Body of pancreas (tissue), 4 donors: Measurements from ENCODE around the gene SCAPER. TPM values are rescaled to one million over a fixed set of nuclear protein-coding genes. Genes with fewer than 3 reads are reported as not detected.
A peak's percentile ranks its signal among the peaks of the same experiment; 100 is the strongest.

Source experiments
- ATAC-seq: fragments of 150-250 bp; one replicate; pipeline ENCODE4 v1.9.1; 2016
- DNase-seq, 4 donors: peaks; one replicate each; pipeline ENCODE4 v3.0.0-alpha.2; 2019
- H3K27ac ChIP-seq, 4 donors: fragments of 200-600 bp; sonication (generic); 1 replicate in 3 of 4; 2 replicates in 1 of 4; pipeline versions ENCODE4 v1.5.1 to v1.6.1; 2016 to 2019; ENCODE audit warnings: mild to moderate bottlenecking in 1 of 4, mixed read lengths in 1 of 4, moderate library complexity in 1 of 4
- H3K27me3 ChIP-seq, 2 donors: fragments of 200-600 bp; sonication (generic); one replicate each; pipeline ENCODE4 v1.6.0; 2016; ENCODE audit warnings: mild to moderate bottlenecking in 1 of 2
- H3K36me3 ChIP-seq, 2 donors: fragments of 200-600 bp; sonication (generic); replicated peaks in 1 of 2; 2 replicates each; pipeline ENCODE4 v1.5.1; 2016; ENCODE audit warnings: low read depth in 2 of 2; ENCODE audit not compliant: insufficient read depth in 1 of 2
- H3K4me1 ChIP-seq: fragments of 200-600 bp; sonication (generic); one replicate; pipeline ENCODE4 v1.6.0; 2016
- H3K4me3 ChIP-seq, 2 donors: fragments of 200-600 bp; sonication (generic); 1 replicate in 1 of 2; 2 replicates in 1 of 2; pipeline ENCODE4 v1.5.1; 2016 to 2019
- H3K9me3 ChIP-seq, 3 donors: fragments of 200-600 bp; sonication (generic); 1 replicate in 2 of 3; 2 replicates in 1 of 3; pipeline ENCODE4 v1.5.1; 2016
- CTCF ChIP-seq, 7 experiments: fragments of 450-650 bp in 4 of 7; fragments of 200-600 bp in 3 of 7; sonication (generic) in 3 of 7; IDR thresholded peaks; one replicate each; pipeline ENCODE4 v1.5.1; 2016 to 2019; ENCODE audit warnings: antibody characterized with exemption in 7 of 7
- POLR2A ChIP-seq, 3 donors: fragments of 450-650 bp; IDR thresholded peaks; one replicate each; pipeline ENCODE4 v1.6.1; 2016; ENCODE audit warnings: antibody characterized with exemption in 3 of 3, mild to moderate bottlenecking in 2 of 3
- WGBS, 2 donors: methylation state at CpG; one replicate each; pipeline ENCODE4 v1.1.5; 2017; 5-methylcytosine and 5-hydroxymethylcytosine counted together
- intact Hi-C: fragments of 100-400 bp; cut with DNase I; formaldehyde crosslinking; loops from one replicate; pipeline ENCODE4 v1.15.1; 2023
- total RNA-seq, 2 donors: library from RNA; depleted of rRNA; stranded (reverse); fragments of >200 nt; gene quantifications; one replicate each; pipeline ENCODE4 v1.1.0, GENCODE V29; 2016

SCAPER gene
- total RNA-seq, 2 donors from 2014 or later, result 22.1 to 46.2 TPM

GRCh38 chr15:76391847-76392246, 513.3 kb downstream of the SCAPER start:
- intact Hi-C loops, result no loop called here
- Histone ChIP-seq H3K4me1 (peaks cover 19% of the 10 kb centered on the region), H3K4me3 (no peak overlapping the region), H3K27me3 (no peaks in the 10 kb centered on the region), H3K36me3 (no peaks in the 10 kb centered on the region), H3K27ac (peak overlapping the region in 2 of 4 donors; percentile 1 to 18), H3K9me3 (no peaks in the 10 kb centered on the region)
- ATAC-seq (no peak), DNase-seq (peak in 2 of 4 donors; percentile 25 to 32)
- TF ChIP-seq POLR2A (IDR thresholded peaks at IDR 0.05) (no peak), CTCF (IDR thresholded peaks at IDR 0.05) (no peak)

- H3K4me1 ChIP-seq, result peaks cover 19% of the 10 kb centered on the region
- intact Hi-C loops, result no loop called here
- DNase-seq, result no peak
- no peaks in the 10 kb centered on the region for H3K36me3 ChIP-seq
- no peak for TF ChIP-seq CTCF (IDR thresholded peaks at IDR 0.05)
- no peak for TF ChIP-seq POLR2A (IDR thresholded peaks at IDR 0.05)
- H3K9me3 ChIP-seq, result no peaks in the 10 kb centered on the region
- peak overlapping the region in 2 of 4 donors; percentile 1 to 18 for H3K27ac ChIP-seq
- H3K27me3 ChIP-seq, result no peaks in the 10 kb centered on the region
- peak; percentile 35 for ATAC-seq
- 51 to 53% methylated on average over 3 of the region's 3 CpGs for WGBS, 2 donors
- H3K4me3 ChIP-seq, result no peak overlapping the region
Measured at GRCh38 chr15:76391309-76391708, 513.8 kb downstream of the SCAPER start.

GRCh38 chr15:76390571-76390970, 514.6 kb downstream of the SCAPER start:
- TF ChIP-seq CTCF (IDR thresholded peaks at IDR 0.05), result no peak
- no peak for TF ChIP-seq POLR2A (IDR thresholded peaks at IDR 0.05)
- intact Hi-C loops, result no loop called here

GRCh38 chr15:76386926-76387325, 518.2 kb downstream of the SCAPER start:
- no peak overlapping the region for H3K27ac ChIP-seq
- no peaks in the 10 kb centered on the region for H3K27me3 ChIP-seq
- 85 to 96% methylated on average over 2 of the region's 2 CpGs for WGBS, 2 donors
- peaks cover 19% of the 10 kb centered on the region for H3K4me1 ChIP-seq
- ATAC-seq, result no peak
- no peak overlapping the region for H3K4me3 ChIP-seq
- H3K36me3 ChIP-seq, result no peaks in the 10 kb centered on the region
- DNase-seq, result no peak
- TF ChIP-seq POLR2A (IDR thresholded peaks at IDR 0.05) (no peak), CTCF (IDR thresholded peaks at IDR 0.05) (no peak)
- H3K9me3 ChIP-seq, result no peaks in the 10 kb centered on the region
- intact Hi-C loops, result no loop called here

More at GRCh38 chr15:76390571-76390970, 514.6 kb downstream of the SCAPER start:
- no peaks in the 10 kb centered on the region for H3K9me3 ChIP-seq
- no peak overlapping the region for H3K4me3 ChIP-seq
- H3K27ac ChIP-seq, result no peak overlapping the region
- H3K27me3 ChIP-seq, result no peaks in the 10 kb centered on the region
- ATAC-seq, result no peak
- DNase-seq, result no peak
- peaks cover 19% of the 10 kb centered on the region for H3K4me1 ChIP-seq
- no peaks in the 10 kb centered on the region for H3K36me3 ChIP-seq

- no peak for DNase-seq
- ATAC-seq, result no peak
- H3K36me3 ChIP-seq, result no peaks in the 10 kb centered on the region
- TF ChIP-seq CTCF (IDR thresholded peaks at IDR 0.05), result no peak
- no peak for TF ChIP-seq POLR2A (IDR thresholded peaks at IDR 0.05)
- no peaks in the 10 kb centered on the region for H3K9me3 ChIP-seq
- H3K4me3 ChIP-seq, result no peak overlapping the region
- 95 to 99% methylated on average over 2 of the region's 2 CpGs for WGBS, 2 donors
- H3K27me3 ChIP-seq, result no peaks in the 10 kb centered on the region
- H3K27ac ChIP-seq, result no peak overlapping the region
- H3K4me1 ChIP-seq, result peaks cover 12% of the 10 kb centered on the region
- intact Hi-C loops, result no loop called here
Measured at GRCh38 chr15:76386178-76386577, 519.0 kb downstream of the SCAPER start.
